Esophagus muscularis mucosa (tissue), 4 donors: ENCODE results near the gene NFAT5. TPM values are rescaled to one million over a fixed set of nuclear protein-coding genes. Genes with fewer than 3 reads are reported as not detected.

ENCODE experiments used
- DNase-seq: peaks from one replicate; pipeline ENCODE4 v3.0.0-alpha.2; 2017; ENCODE audit errors: extremely low spot score
- H3K27ac ChIP-seq, 4 donors: fragments of 200-600 bp; sonication (generic); replicated peaks in 1 of 4; 1 replicate in 3 of 4; 2 replicates in 1 of 4; pipeline ENCODE4 v1.5.1; 2016 to 2019; ENCODE audit warnings: mild to moderate bottlenecking in 1 of 4
- H3K27me3 ChIP-seq, 4 donors: fragments of 200-600 bp; sonication (generic); one replicate each; pipeline versions ENCODE4 v1.5.1 to v1.6.0; 2016 to 2019
- H3K36me3 ChIP-seq, 4 donors: fragments of 200-600 bp; sonication (generic); one replicate each; pipeline ENCODE4 v1.5.1; 2016 to 2019
- H3K4me1 ChIP-seq, 4 donors: fragments of 200-600 bp; sonication (generic); one replicate each; pipeline ENCODE4 v1.5.1; 2016 to 2019
- H3K4me3 ChIP-seq, 4 donors: fragments of 200-600 bp; sonication (generic); 1 replicate in 2 of 4; 2 replicates in 2 of 4; pipeline ENCODE4 v1.5.1; 2016 to 2019; ENCODE audit warnings: mild to moderate bottlenecking in 4 of 4, moderate library complexity in 1 of 4
- H3K9me3 ChIP-seq, 4 donors: fragments of 200-600 bp; sonication (generic); 1 replicate in 3 of 4; 2 replicates in 1 of 4; pipeline ENCODE4 v1.5.1; 2016 to 2019
- CTCF ChIP-seq, 3 experiments: fragments of 200-600 bp in 2 of 3; fragments of 450-650 bp in 1 of 3; sonication (generic) in 2 of 3; IDR thresholded peaks; one replicate each; pipeline ENCODE4 v1.5.1; 2017 to 2019; ENCODE audit warnings: antibody characterized with exemption in 3 of 3, mild to moderate bottlenecking in 2 of 3, moderate library complexity in 1 of 3
- EP300 ChIP-seq: sonication (generic); formaldehyde crosslinking; IDR thresholded peaks from one replicate; pipeline ENCODE4 v1.6.1; 2017; ENCODE audit warnings: antibody characterized with exemption
- POLR2A ChIP-seq: fragments of 450-650 bp; IDR thresholded peaks from one replicate; pipeline ENCODE4 v1.6.1; 2017; ENCODE audit warnings: antibody characterized with exemption, moderate library complexity, mild to moderate bottlenecking, low read depth
- POLR2AphosphoS5 ChIP-seq, 2 donors: sonication (generic); formaldehyde crosslinking; IDR thresholded peaks; one replicate each; pipeline ENCODE4 v1.6.1; 2017; ENCODE audit warnings: antibody characterized with exemption in 2 of 2
- WGBS: methylation state at CpG from one replicate; pipeline ENCODE4 v1.1.5; 2018; 5-methylcytosine and 5-hydroxymethylcytosine counted together
- intact Hi-C: fragments of 100-400 bp; cut with DNase I; formaldehyde crosslinking; loops from one replicate; pipeline ENCODE4 v1.15.1; 2023
- total RNA-seq, 4 donors: library from RNA; depleted of rRNA; stranded (reverse); fragments of >200 nt; gene quantifications; one replicate each; pipeline versions ENCODE4 v1.1.0 to v1.2.1, GENCODE V29; 2016

The NFAT5 gene
- total RNA-seq, 4 donors from 2014 or later: 47.1 to 68.4 (median 59.6) TPM

- Histone ChIP-seq H3K27me3 (no peaks in the 10 kb centered on the region), H3K4me1 (peaks cover 0 to 14% (median 9%) of the 10 kb centered on the region in 4 donors), H3K27ac (no peak overlapping the region), H3K9me3 (no peaks in the 10 kb centered on the region), H3K4me3 (no peak overlapping the region), H3K36me3 (peaks cover 25 to 83% (median 58%) of the 10 kb centered on the region in 4 donors)
- WGBS: 67% methylated on average over 3 of the region's 3 CpGs
- no peak for DNase-seq
- intact Hi-C loops: no loop called here
- TF ChIP-seq POLR2A: no peak
- TF ChIP-seq CTCF (IDR thresholded peaks at IDR 0.05): no peak
- TF ChIP-seq EP300: no peak
- no peak for TF ChIP-seq POLR2AphosphoS5 (IDR thresholded peaks at IDR 0.05)
These were observed 107.4 kb downstream of the NFAT5 start for GRCh38 chr16:69672998-69673713.

- Histone ChIP-seq H3K4me3 (no peak overlapping the region), H3K36me3 (peaks cover 51 to 100% (median 79%) of the 10 kb centered on the region in 4 donors), H3K27me3 (no peaks in the 10 kb centered on the region), H3K9me3 (no peaks in the 10 kb centered on the region), H3K27ac (no peak overlapping the region), H3K4me1 (no peaks in the 10 kb centered on the region)
- TF ChIP-seq POLR2A (no peak), CTCF (IDR thresholded peaks at IDR 0.05) (no peak), POLR2AphosphoS5 (IDR thresholded peaks at IDR 0.05) (no peak), EP300 (no peak)
- intact Hi-C loops: no loop called here
- DNase-seq: no peak
These were observed 114.6 kb downstream of the NFAT5 start for GRCh38 chr16:69680358-69680757.

- Histone ChIP-seq H3K36me3 (peaks cover 23 to 81% (median 59%) of the 10 kb centered on the region in 4 donors), H3K4me3 (no peak overlapping the region), H3K27me3 (no peaks in the 10 kb centered on the region), H3K27ac (no peak overlapping the region), H3K9me3 (no peaks in the 10 kb centered on the region), H3K4me1 (peaks cover 0 to 15% (median 14%) of the 10 kb centered on the region in 4 donors)
- TF ChIP-seq CTCF (IDR thresholded peaks at IDR 0.05) (no peak), EP300 (no peak), POLR2A (no peak), POLR2AphosphoS5 (IDR thresholded peaks at IDR 0.05) (no peak)
- intact Hi-C loops: no loop called here
- no peak for DNase-seq
- WGBS: 95% methylated on average over 2 of the region's 2 CpGs
These were observed 122.8 kb downstream of the NFAT5 start for GRCh38 chr16:69688589-69688988.

- Histone ChIP-seq H3K27ac (peak overlapping the region in 2 of 4 donors; percentile 18 to 31), H3K36me3 (peaks cover 47 to 82% (median 58%) of the 10 kb centered on the region in 4 donors), H3K27me3 (no peaks in the 10 kb centered on the region), H3K4me1 (peaks cover 0 to 15% (median 14%) of the 10 kb centered on the region in 4 donors), H3K9me3 (no peaks in the 10 kb centered on the region), H3K4me3 (no peak overlapping the region)
- no peak for DNase-seq
- TF ChIP-seq POLR2AphosphoS5 (IDR thresholded peaks at IDR 0.05) (no peak), EP300 (no peak)
- WGBS: 64% methylated on average over 2 of the region's 4 CpGs
- intact Hi-C loops: no loop called here
These were observed 126.5 kb downstream of the NFAT5 start for GRCh38 chr16:69691980-69692911.

GRCh38 chr16:69693916-69694315 lies 128.2 kb downstream of the NFAT5 start:
- Histone ChIP-seq H3K9me3 (no peaks in the 10 kb centered on the region), H3K4me3 (no peak overlapping the region), H3K36me3 (peaks cover 47 to 81% (median 56%) of the 10 kb centered on the region in 4 donors), H3K27ac (no peak overlapping the region), H3K27me3 (no peaks in the 10 kb centered on the region), H3K4me1 (peaks cover 0 to 15% (median 14%) of the 10 kb centered on the region in 4 donors)
- TF ChIP-seq POLR2A (no peak), POLR2AphosphoS5 (IDR thresholded peaks at IDR 0.05) (no peak), EP300 (no peak), CTCF (IDR thresholded peaks at IDR 0.05) (no peak)
- intact Hi-C loops: no loop called here
- DNase-seq: no peak
- 90% methylated on average over 2 of the region's 2 CpGs for WGBS
